ENCODE measurements around the gene PTPN14.
A peak's percentile ranks its signal among the peaks of the same experiment; 100 is the strongest.

PTPN14 gene

DNA sequence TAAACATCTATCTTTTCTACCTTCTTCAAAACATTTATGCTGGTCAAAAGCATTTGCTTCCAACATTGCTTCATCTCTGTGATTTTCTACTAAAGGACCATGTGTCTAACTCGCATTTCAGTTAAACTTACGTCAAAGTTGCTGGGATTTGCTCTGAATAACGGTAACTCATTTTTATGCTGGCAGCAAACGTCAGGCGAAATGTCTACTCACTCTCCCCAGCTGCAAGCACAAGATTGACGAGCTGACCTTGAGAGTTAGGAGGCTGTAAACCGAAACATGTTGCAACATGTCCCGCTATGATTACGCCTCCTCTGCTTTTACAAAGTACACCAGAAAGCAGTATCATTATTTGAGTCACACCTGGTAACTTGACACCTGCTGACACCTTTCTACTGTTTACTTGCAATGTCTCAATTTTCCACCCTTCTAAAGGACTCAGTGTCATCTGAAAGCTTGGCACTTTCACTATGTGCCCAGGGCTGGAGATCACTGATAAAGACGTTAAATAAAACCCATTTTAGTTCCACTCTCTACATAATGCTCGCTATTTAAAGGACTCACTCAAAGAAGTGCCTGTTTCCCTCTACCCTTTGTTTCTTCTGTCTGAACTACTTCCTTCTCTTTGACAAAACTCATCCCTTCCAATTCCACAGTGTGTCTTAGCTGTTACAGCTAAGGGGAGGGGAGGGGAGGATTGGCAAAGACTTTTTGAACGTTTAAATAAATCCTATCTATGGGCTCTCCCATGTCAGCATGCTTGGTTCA is 111.9 kb downstream of the PTPN14 start (continued):
- TF ChIP-seq, protein P1, sequence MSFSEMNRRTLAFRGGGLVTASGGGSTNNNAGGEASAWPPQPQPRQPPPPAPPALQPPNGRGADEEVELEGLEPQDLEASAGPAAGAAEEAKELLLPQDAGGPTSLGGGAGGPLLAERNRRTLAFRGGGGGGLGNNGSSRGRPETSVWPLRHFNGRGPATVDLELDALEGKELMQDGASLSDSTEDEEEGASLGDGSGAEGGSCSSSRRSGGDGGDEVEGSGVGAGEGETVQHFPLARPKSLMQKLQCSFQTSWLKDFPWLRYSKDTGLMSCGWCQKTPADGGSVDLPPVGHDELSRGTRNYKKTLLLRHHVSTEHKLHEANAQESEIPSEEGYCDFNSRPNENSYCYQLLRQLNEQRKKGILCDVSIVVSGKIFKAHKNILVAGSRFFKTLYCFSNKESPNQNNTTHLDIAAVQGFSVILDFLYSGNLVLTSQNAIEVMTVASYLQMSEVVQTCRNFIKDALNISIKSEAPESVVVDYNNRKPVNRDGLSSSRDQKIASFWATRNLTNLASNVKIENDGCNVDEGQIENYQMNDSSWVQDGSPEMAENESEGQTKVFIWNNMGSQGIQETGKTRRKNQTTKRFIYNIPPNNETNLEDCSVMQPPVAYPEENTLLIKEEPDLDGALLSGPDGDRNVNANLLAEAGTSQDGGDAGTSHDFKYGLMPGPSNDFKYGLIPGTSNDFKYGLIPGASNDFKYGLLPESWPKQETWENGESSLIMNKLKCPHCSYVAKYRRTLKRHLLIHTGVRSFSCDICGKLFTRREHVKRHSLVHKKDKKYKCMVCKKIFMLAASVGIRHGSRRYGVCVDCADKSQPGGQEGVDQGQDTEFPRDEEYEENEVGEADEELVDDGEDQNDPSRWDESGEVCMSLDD (tag by site-specific recombination; IDR thresholded peaks at IDR 0.05), result no peak
- TF ChIP-seq GLIS1 (tag by site-specific recombination; IDR thresholded peaks at IDR 0.05), result peak; percentile 85
- TF ChIP-seq ZNF19 (tag by site-specific recombination; IDR thresholded peaks at IDR 0.05; ENCODE audit: low read depth), result no peak
- no peak for TF ChIP-seq ZNF776 (tag by site-specific recombination; IDR thresholded peaks at IDR 0.05; ENCODE audit: borderline replicate concordance)
- TF ChIP-seq ZNF600 (tag by site-specific recombination; IDR thresholded peaks at IDR 0.05), result peak; percentile 34; the same call in 1 of the 2 replicates
- TF ChIP-seq ZNF324 (tag by site-specific recombination; IDR thresholded peaks at IDR 0.05), result peak; percentile 96
- TF ChIP-seq, protein P2, sequence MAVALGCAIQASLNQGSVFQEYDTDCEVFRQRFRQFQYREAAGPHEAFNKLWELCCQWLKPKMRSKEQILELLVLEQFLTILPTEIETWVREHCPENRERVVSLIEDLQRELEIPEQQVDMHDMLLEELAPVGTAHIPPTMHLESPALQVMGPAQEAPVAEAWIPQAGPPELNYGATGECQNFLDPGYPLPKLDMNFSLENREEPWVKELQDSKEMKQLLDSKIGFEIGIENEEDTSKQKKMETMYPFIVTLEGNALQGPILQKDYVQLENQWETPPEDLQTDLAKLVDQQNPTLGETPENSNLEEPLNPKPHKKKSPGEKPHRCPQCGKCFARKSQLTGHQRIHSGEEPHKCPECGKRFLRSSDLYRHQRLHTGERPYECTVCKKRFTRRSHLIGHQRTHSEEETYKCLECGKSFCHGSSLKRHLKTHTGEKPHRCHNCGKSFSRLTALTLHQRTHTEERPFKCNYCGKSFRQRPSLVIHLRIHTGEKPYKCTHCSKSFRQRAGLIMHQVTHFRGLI (tag by site-specific recombination; IDR thresholded peaks at IDR 0.05), result peak; percentile 58; the same call in 1 of the 2 replicates
- TF ChIP-seq, protein P3, sequence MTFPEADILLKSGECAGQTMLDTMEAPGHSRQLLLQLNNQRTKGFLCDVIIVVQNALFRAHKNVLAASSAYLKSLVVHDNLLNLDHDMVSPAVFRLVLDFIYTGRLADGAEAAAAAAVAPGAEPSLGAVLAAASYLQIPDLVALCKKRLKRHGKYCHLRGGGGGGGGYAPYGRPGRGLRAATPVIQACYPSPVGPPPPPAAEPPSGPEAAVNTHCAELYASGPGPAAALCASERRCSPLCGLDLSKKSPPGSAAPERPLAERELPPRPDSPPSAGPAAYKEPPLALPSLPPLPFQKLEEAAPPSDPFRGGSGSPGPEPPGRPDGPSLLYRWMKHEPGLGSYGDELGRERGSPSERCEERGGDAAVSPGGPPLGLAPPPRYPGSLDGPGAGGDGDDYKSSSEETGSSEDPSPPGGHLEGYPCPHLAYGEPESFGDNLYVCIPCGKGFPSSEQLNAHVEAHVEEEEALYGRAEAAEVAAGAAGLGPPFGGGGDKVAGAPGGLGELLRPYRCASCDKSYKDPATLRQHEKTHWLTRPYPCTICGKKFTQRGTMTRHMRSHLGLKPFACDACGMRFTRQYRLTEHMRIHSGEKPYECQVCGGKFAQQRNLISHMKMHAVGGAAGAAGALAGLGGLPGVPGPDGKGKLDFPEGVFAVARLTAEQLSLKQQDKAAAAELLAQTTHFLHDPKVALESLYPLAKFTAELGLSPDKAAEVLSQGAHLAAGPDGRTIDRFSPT (tag by site-specific recombination; IDR thresholded peaks at IDR 0.05), result peak; percentile 97
- no peak for TF ChIP-seq ZNF311 (tag by site-specific recombination; IDR thresholded peaks at IDR 0.05; ENCODE audit: borderline replicate concordance)
- TF ChIP-seq, protein P4, sequence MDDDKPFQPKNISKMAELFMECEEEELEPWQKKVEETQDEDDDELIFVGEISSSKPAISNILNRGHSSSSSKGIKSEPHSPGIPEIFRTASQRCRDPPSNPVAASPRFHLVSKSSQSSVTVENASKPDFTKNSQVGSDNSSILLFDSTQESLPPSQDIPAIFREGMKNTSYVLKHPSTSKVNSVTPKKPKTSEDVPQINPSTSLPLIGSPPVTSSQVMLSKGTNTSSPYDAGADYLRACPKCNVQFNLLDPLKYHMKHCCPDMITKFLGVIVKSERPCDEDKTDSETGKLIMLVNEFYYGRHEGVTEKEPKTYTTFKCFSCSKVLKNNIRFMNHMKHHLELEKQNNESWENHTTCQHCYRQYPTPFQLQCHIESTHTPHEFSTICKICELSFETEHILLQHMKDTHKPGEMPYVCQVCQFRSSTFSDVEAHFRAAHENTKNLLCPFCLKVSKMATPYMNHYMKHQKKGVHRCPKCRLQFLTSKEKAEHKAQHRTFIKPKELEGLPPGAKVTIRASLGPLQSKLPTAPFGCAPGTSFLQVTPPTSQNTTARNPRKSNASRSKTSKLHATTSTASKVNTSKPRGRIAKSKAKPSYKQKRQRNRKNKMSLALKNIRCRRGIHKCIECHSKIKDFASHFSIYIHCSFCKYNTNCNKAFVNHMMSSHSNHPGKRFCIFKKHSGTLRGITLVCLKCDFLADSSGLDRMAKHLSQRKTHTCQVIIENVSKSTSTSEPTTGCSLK (tag by site-specific recombination; IDR thresholded peaks at IDR 0.05), result no peak
- 0 out of 2 replicates have a peak, but pooled peaks have one; percentile 60 for TF ChIP-seq ZNF76 (tag by site-specific recombination; IDR thresholded peaks at IDR 0.05; ENCODE audit: borderline replicate concordance, low read depth)
- peak; percentile 59; the same call in 1 of the 2 replicates for TF ChIP-seq KLF1 (tag by site-specific recombination; IDR thresholded peaks at IDR 0.05)
- peak; percentile 99 for TF ChIP-seq OVOL3 (tag by site-specific recombination; IDR thresholded peaks at IDR 0.05)
- TF ChIP-seq, protein P5, sequence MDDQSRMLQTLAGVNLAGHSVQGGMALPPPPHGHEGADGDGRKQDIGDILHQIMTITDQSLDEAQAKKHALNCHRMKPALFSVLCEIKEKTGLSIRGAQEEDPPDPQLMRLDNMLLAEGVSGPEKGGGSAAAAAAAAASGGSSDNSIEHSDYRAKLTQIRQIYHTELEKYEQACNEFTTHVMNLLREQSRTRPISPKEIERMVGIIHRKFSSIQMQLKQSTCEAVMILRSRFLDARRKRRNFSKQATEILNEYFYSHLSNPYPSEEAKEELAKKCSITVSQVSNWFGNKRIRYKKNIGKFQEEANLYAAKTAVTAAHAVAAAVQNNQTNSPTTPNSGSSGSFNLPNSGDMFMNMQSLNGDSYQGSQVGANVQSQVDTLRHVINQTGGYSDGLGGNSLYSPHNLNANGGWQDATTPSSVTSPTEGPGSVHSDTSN (CRISPR knock-in tag; IDR thresholded peaks at IDR 0.05), result no peak
- TF ChIP-seq, protein P6, sequence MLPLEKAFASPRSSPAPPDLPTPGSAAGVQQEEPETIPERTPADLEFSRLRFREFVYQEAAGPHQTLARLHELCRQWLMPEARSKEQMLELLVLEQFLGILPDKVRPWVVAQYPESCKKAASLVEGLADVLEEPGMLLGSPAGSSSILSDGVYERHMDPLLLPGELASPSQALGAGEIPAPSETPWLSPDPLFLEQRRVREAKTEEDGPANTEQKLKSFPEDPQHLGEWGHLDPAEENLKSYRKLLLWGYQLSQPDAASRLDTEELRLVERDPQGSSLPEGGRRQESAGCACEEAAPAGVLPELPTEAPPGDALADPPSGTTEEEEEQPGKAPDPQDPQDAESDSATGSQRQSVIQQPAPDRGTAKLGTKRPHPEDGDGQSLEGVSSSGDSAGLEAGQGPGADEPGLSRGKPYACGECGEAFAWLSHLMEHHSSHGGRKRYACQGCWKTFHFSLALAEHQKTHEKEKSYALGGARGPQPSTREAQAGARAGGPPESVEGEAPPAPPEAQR (tag by site-specific recombination; IDR thresholded peaks at IDR 0.05), result no peak
- TF ChIP-seq ZSCAN16 (tag by site-specific recombination; IDR thresholded peaks at IDR 0.05), result peak; percentile 36; the same call in 1 of the 2 replicates
- peak; percentile 83 for TF ChIP-seq KLF16 (tag by site-specific recombination; IDR thresholded peaks at IDR 0.05)
- no peak for TF ChIP-seq ZNF521 (tag by site-specific recombination; IDR thresholded peaks at IDR 0.05)
- peak; percentile 95 for TF ChIP-seq ZSCAN30 (tag by site-specific recombination; IDR thresholded peaks at IDR 0.05)
- TF ChIP-seq ZNF785 (tag by site-specific recombination; IDR thresholded peaks at IDR 0.05), result no peak
- TF ChIP-seq, protein P7, sequence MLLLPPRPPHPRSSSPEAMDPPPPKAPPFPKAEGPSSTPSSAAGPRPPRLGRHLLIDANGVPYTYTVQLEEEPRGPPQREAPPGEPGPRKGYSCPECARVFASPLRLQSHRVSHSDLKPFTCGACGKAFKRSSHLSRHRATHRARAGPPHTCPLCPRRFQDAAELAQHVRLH (tag by site-specific recombination; IDR thresholded peaks at IDR 0.05), result peak; percentile 62
- TF ChIP-seq ZBTB20 (tag by site-specific recombination; IDR thresholded peaks at IDR 0.05), result peak; percentile 47
- peak; percentile 85 for TF ChIP-seq ZNF664 (tag by site-specific recombination; IDR thresholded peaks at IDR 0.05)
- TF ChIP-seq ZFP3 (tag by site-specific recombination; IDR thresholded peaks at IDR 0.05; ENCODE audit: low read depth), result no peak
- TF ChIP-seq ZNF660 (tag by site-specific recombination; IDR thresholded peaks at IDR 0.05), result peak; percentile 88

All from HEK293 (cell line).